ENCODE results near the gene TAS2R1. TPM values are rescaled to one million over a fixed set of nuclear protein-coding genes. Genes with fewer than 3 reads are reported as not detected.

TAS2R1 gene
- total and polyA plus RNA-seq, 7 donors, result not detected

DNA sequence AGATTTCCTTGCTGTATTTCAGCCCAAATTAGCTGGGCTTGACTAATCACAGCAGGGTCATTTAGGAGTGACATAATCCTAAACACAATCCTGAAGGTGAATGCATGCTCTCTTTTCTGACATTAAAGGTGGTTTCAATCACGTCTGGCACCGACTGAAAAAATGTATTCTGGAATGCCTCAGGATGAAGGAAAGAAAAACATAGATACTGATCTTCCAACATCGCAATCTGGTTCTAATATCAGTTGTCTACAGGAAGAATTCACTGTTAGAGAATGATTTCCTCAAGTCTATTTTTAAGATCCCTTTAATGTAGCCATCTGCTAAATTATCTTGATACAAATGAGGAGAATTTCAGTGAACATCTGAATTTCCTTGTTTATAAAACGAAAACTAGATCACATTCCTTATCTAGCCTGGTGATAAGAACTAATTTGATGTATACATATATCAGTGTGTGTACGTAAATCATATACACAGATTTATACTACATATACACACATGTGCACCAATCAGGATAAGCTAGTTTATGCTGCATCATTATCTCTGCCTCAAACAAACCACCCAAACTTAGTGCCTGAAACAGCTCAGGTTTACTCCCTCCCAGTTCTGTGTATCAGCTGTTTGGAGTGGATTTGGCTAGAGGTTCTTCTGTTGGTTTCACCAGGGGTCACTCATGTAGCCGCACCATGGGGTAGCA, 31.3 kb upstream of the TAS2R1 start:
- no peaks in the 10 kb centered on the region for H3K27me3 ChIP-seq
- no peak overlapping the region for H3K27ac ChIP-seq
- DNase-seq, result no peak
- no peak overlapping the region for H3K4me3 ChIP-seq
- no peaks in the 10 kb centered on the region for H3K36me3 ChIP-seq
- no peak for TF ChIP-seq POLR2A (IDR thresholded peaks at IDR 0.05)
- TF ChIP-seq POLR2AphosphoS5 (IDR thresholded peaks at IDR 0.05), result no peak
- TF ChIP-seq EP300 (IDR thresholded peaks at IDR 0.05), result no peak
- TF ChIP-seq, protein P1, sequence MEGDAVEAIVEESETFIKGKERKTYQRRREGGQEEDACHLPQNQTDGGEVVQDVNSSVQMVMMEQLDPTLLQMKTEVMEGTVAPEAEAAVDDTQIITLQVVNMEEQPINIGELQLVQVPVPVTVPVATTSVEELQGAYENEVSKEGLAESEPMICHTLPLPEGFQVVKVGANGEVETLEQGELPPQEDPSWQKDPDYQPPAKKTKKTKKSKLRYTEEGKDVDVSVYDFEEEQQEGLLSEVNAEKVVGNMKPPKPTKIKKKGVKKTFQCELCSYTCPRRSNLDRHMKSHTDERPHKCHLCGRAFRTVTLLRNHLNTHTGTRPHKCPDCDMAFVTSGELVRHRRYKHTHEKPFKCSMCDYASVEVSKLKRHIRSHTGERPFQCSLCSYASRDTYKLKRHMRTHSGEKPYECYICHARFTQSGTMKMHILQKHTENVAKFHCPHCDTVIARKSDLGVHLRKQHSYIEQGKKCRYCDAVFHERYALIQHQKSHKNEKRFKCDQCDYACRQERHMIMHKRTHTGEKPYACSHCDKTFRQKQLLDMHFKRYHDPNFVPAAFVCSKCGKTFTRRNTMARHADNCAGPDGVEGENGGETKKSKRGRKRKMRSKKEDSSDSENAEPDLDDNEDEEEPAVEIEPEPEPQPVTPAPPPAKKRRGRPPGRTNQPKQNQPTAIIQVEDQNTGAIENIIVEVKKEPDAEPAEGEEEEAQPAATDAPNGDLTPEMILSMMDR (IDR thresholded peaks at IDR 0.05), result no peak
- WGBS, 2 donors, result 65 to 71% methylated on average over 6 of the region's 6 CpGs
- H3K4me1 ChIP-seq, result no peaks in the 10 kb centered on the region
- H3K9me3 ChIP-seq, result no peaks in the 10 kb centered on the region
- intact Hi-C loops (cut with DNase I), result no loop called here

DNA sequence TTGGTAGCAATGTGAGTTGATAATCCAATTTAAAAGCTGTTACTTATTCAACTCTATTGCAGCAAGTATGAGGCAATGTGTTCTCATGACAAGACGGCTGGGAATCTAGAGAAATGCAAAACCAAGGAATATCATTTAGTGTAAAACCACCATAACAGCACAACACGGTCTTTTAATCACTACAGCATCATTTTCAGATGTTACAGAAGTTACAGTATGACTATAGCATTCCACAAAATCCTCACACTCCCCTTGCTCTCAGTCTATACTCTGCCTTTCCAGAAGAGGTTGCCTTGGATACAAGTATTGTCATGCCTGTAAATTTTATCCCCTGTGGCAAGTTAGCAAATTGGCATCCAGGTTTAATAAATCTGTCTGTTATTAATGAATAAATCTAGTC, 28.6 kb upstream of the TAS2R1 start:
- Histone ChIP-seq H3K27ac (no peak overlapping the region), H3K9me3 (no peaks in the 10 kb centered on the region), H3K4me1 (peaks cover 0 to 15% (median 12%) of the 10 kb centered on the region in 4 donors), H3K36me3 (no peaks in the 10 kb centered on the region), H3K4me3 (no peak overlapping the region), H3K27me3 (no peaks in the 10 kb centered on the region)
- WGBS, 2 donors, result 80 to 83% methylated on average over 2 of the region's 2 CpGs
- DNase-seq, result no peak
- TF ChIP-seq POLR2AphosphoS5 (IDR thresholded peaks at IDR 0.05), result no peak
- TF ChIP-seq POLR2A (IDR thresholded peaks at IDR 0.05), result no peak
- TF ChIP-seq, protein P1 (IDR thresholded peaks at IDR 0.05), result no peak
- no peak for TF ChIP-seq EP300 (IDR thresholded peaks at IDR 0.05)
- intact Hi-C loops (cut with DNase I), result no loop called here

DNA sequence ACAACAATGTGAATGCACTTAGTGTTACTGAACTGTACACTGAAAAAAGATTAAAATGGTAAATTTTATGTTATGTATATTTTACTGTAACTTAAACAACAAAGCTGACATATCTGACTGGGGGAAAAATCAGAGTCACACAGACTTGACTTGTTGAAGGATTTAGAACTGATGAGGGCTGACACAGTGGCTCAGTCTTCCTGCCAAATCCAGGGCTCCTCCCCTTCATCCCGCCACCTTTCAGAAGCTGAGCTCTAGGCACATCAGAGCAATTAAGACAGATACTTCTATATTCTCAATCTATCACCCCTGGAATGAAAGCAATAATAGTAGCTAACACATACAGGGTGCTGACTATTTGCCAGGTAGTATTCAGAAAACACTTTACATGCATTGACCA, 27.7 kb upstream of the TAS2R1 start:
- Histone ChIP-seq H3K4me1 (peaks cover 0 to 20% (median 14%) of the 10 kb centered on the region in 4 donors), H3K27me3 (no peaks in the 10 kb centered on the region), H3K27ac (no peak overlapping the region), H3K36me3 (no peaks in the 10 kb centered on the region), H3K9me3 (no peaks in the 10 kb centered on the region), H3K4me3 (no peak overlapping the region)
- TF ChIP-seq, protein P1 (IDR thresholded peaks at IDR 0.05), result no peak
- no peak for TF ChIP-seq POLR2AphosphoS5 (IDR thresholded peaks at IDR 0.05)
- TF ChIP-seq POLR2A (IDR thresholded peaks at IDR 0.05), result no peak
- no peak for TF ChIP-seq EP300 (IDR thresholded peaks at IDR 0.05)
- WGBS, 2 donors, result 80 to 90% methylated on average over 1 of the region's 1 CpG
- intact Hi-C loops (cut with DNase I), result no loop called here
- no peak for DNase-seq

DNA sequence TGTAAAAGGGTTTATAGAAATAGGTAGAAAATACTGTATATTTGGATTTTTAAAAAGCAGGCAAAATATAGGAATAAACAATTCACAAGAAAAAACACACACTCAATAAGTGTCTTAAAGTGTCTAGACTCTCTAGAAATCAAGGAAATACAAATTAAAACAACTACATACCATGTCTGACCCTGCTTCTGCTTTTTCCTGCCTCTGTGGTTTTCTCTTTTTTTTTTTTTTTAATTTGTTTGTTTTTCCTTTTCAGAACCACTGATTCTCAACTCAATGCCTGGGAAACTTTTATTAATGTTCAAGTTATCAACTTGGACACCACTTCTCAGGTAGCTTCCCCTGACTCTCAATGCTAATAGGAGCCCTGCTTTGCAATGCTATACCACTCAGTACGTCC, 25.5 kb upstream of the TAS2R1 start:
- Histone ChIP-seq H3K36me3 (no peaks in the 10 kb centered on the region), H3K9me3 (no peaks in the 10 kb centered on the region), H3K4me1 (peaks cover 0 to 20% (median 14%) of the 10 kb centered on the region in 4 donors), H3K4me3 (no peak overlapping the region), H3K27ac (no peak overlapping the region), H3K27me3 (no peaks in the 10 kb centered on the region)
- no peak for DNase-seq
- TF ChIP-seq EP300 (IDR thresholded peaks at IDR 0.05) (no peak), POLR2AphosphoS5 (IDR thresholded peaks at IDR 0.05) (no peak), POLR2A (IDR thresholded peaks at IDR 0.05) (no peak)
- TF ChIP-seq, protein P1 (IDR thresholded peaks at IDR 0.05), result no peak
- WGBS, 2 donors, result 87 to 91% methylated on average over 1 of the region's 1 CpG
- intact Hi-C loops (cut with DNase I), result no loop called here

DNA sequence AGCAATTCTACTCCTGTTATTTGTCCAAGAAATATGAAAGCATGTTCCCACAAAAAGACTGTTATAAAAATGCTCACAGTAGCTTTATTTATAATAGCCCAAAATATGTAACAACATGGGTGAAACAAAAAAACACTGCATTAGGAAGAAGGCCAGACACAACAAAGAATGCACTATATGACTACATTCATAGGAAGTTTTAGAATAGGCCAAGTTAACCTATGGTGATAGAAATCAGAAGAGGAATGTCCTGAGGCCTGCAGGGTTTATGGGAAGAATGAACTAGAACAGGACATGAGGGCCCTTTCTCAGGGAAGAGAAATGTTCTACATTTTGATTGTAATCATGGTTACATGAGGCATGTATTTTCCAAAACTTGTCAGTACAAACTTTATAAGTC, 24.7 kb upstream of the TAS2R1 start:
- TF ChIP-seq POLR2AphosphoS5 (IDR thresholded peaks at IDR 0.05) (no peak), EP300 (IDR thresholded peaks at IDR 0.05) (no peak), POLR2A (IDR thresholded peaks at IDR 0.05) (no peak)
- TF ChIP-seq, protein P1 (IDR thresholded peaks at IDR 0.05), result no peak
- no peaks in the 10 kb centered on the region for H3K9me3 ChIP-seq
- no peaks in the 10 kb centered on the region for H3K27me3 ChIP-seq
- peaks cover 0 to 20% (median 14%) of the 10 kb centered on the region in 4 donors for H3K4me1 ChIP-seq
- no peak overlapping the region for H3K4me3 ChIP-seq
- peak overlapping the region in 1 of 4 donors; percentile 42 for H3K27ac ChIP-seq
- intact Hi-C loops (cut with DNase I), result no loop called here
- H3K36me3 ChIP-seq, result no peaks in the 10 kb centered on the region
- DNase-seq, result no peak

Data from sigmoid colon (tissue), 7 donors.